A549 (cell line): ENCODE data around the gene DNAJC15. TPM values are rescaled to one million over a fixed set of nuclear protein-coding genes. Genes with fewer than 3 reads are reported as not detected.
A peak's percentile ranks its signal among the peaks of the same experiment; 100 is the strongest.

Experiments
- ATAC-seq, 2 experiments: fragments of 200-7000 bp in 1 of 2; fragments of >200 bp in 1 of 2; cut with Nextera tagmentation in 1 of 2; cut with Tn5 transposase in 1 of 2; 3 replicates each; pipeline versions ENCODE4 v1.8.0 to v1.9.1; 2018 to 2020; ENCODE audit warnings: mild to moderate bottlenecking in 1 of 2, moderate library complexity in 1 of 2
- CTCF ChIA-PET: fragments of 300-600 bp; sonication (Branson Sonifier 250); formaldehyde crosslinking; extraction: SDS; loops from one replicate; lab custom pipeline; 2021; ENCODE audit warnings: antibody characterized with exemption, inconsistent platforms; lab: Yijun Ruan, JAX
- POLR2A ChIA-PET: fragments of 350-600 bp; formaldehyde crosslinking; extraction: SDS; loops from one replicate; lab custom pipeline; 2021; ENCODE audit warnings: antibody characterized with exemption, inconsistent platforms; lab: Yijun Ruan, JAX
- DNase-seq, 2 experiments: peaks; one replicate each; pipeline versions ENCODE4 v3.0.0 to v3.0.0-alpha.2; 2011 to 2016; ENCODE audit warnings: low read depth in 1 of 2, low spot score in 1 of 2
- FAIRE-seq: peaks from 2 replicates; lab custom pipeline; 2011; peaks lifted over from hg19 to GRCh38; lab: Jason Lieb, UNC
- H3K27ac ChIP-seq, 2 experiments: fragments of >200 bp; sonication (Bioruptor Twin); formaldehyde crosslinking; 3 replicates each; pipeline ENCODE4 v1.5.1; 2016 to 2017
- H3K4me1 ChIP-seq: fragments of >200 bp; sonication (Bioruptor Twin); formaldehyde crosslinking; 3 replicates; pipeline ENCODE4 v1.6.1; 2016
- H3K4me2 ChIP-seq: fragments of >200 bp; sonication (Bioruptor Twin); formaldehyde crosslinking; 3 replicates; pipeline ENCODE4 v1.6.1; 2016
- H3K4me3 ChIP-seq: fragments of >200 bp; sonication (Bioruptor Twin); formaldehyde crosslinking; 3 replicates; pipeline ENCODE4 v1.5.1; 2016
- H3K9me3 ChIP-seq: fragments of >200 bp; sonication (Bioruptor Twin); formaldehyde crosslinking; 3 replicates; pipeline ENCODE4 v1.6.1; 2016
- CHD2 ChIP-seq: fragments of 150-350 bp; IDR thresholded peaks from 2 replicates; pipeline ENCODE4 v1.6.1; 2014; ENCODE audit warnings: low read length; ENCODE audit not compliant: partially characterized antibody
- FOSL2 ChIP-seq, 2 experiments: fragments of 450-650 bp in 1 of 2; fragments of >200 bp in 1 of 2; sonication (Bioruptor Twin) in 1 of 2; formaldehyde crosslinking; IDR thresholded peaks; 2 replicates each; pipeline versions ENCODE4 v1.5.0 to v1.6.1; 2016 to 2020; ENCODE audit warnings: mild to moderate bottlenecking in 1 of 2, moderate library complexity in 1 of 2
- HOXA7 ChIP-seq: fragments of 250-450 bp; sonication (Bioruptor Pico); IDR thresholded peaks from 2 replicates; pipeline ENCODE4 v1.5.0; 2020; ENCODE audit warnings: mild to moderate bottlenecking, moderate library complexity
- JUN ChIP-seq, 2 experiments: fragments of >200 bp; sonication (Bioruptor Twin); formaldehyde crosslinking; IDR thresholded peaks; 2 replicates in 1 of 2; 3 replicates in 1 of 2; pipeline ENCODE4 v1.6.1; 2016 to 2017
- JUNB ChIP-seq: fragments of >200 bp; sonication (Bioruptor Twin); formaldehyde crosslinking; IDR thresholded peaks from 2 replicates; pipeline ENCODE4 v1.6.1; 2016
- KDM1A ChIP-seq: fragments of 200-600 bp; sonication (generic); IDR thresholded peaks from 2 replicates; pipeline ENCODE4 v1.6.1; 2016; ENCODE audit warnings: low read depth, mild to moderate bottlenecking
- KDM5A ChIP-seq: fragments of 200-600 bp; sonication (generic); IDR thresholded peaks from 2 replicates; pipeline ENCODE4 v1.6.1; 2016; ENCODE audit warnings: antibody characterized with exemption, mild to moderate bottlenecking
- NR3C1 ChIP-seq: fragments of >200 bp; sonication (Bioruptor Twin); formaldehyde crosslinking; IDR thresholded peaks from 3 replicates; pipeline ENCODE4 v1.6.1; 2017
- PHF8 ChIP-seq: fragments of 200-600 bp; sonication (generic); IDR thresholded peaks from 2 replicates; pipeline ENCODE4 v1.6.1; 2016; ENCODE audit warnings: low read depth, mild to moderate bottlenecking, antibody characterized with exemption, moderate library complexity, borderline replicate concordance
- RAD21 ChIP-seq, 2 experiments: fragments of >200 bp in 1 of 2; sonication (Bioruptor Twin) in 1 of 2; formaldehyde crosslinking in 1 of 2; IDR thresholded peaks in 1 of 2; conservative IDR thresholded peaks in 1 of 2; 2 replicates in 1 of 2; 3 replicates in 1 of 2; pipeline ENCODE4 v1.6.1; 2012 to 2018; ENCODE audit warnings: inconsistent platforms in 1 of 2
- RNF2 ChIP-seq: fragments of 200-600 bp; sonication (generic); IDR thresholded peaks from 2 replicates; pipeline ENCODE4 v1.6.1; 2016; ENCODE audit warnings: low read depth, mild to moderate bottlenecking, antibody characterized with exemption, moderate library complexity, borderline replicate concordance
- WGBS: methylation state at CpG from one replicate; pipeline ENCODE4 v1.1.6; 2017; ENCODE audit errors: missing lambda C conversion rate; 5-methylcytosine and 5-hydroxymethylcytosine counted together
- polyA plus RNA-seq, 4 experiments: library from polyadenylated mRNA; depleted of rRNA in 3 of 4; stranded (reverse); fragments of >200 nt; fragmentation: RNase III in 1 of 4; extraction: RNeasy Plus Mini Kit Qiagen cat#74134 plus additional on column Dnase treatment in 1 of 4; gene quantifications; 2 replicates in 3 of 4; 3 replicates in 1 of 4; pipeline ENCODE4 v1.2.3, GENCODE V29; 2011 to 2017
- TF ChIP-seq, protein P1 (sequence below): fragments of >200 bp; sonication (Bioruptor Twin); formaldehyde crosslinking; IDR thresholded peaks from 3 replicates; pipeline ENCODE4 v1.5.1; 2016
- TF ChIP-seq, protein P2 (sequence below): IDR thresholded peaks from 2 replicates; pipeline ENCODE4 v1.6.1; 2012
- TF ChIP-seq, protein P3 (sequence below): fragments of 250-450 bp; sonication (Bioruptor Pico); IDR thresholded peaks from 2 replicates; pipeline ENCODE4 v1.5.0; 2020; ENCODE audit warnings: low read depth, mild to moderate bottlenecking, moderate library complexity
- TF ChIP-seq, protein P4 (sequence below): fragments of 200-600 bp; sonication (generic); IDR thresholded peaks from 2 replicates; pipeline ENCODE4 v1.6.1; 2016; ENCODE audit warnings: antibody characterized with exemption, mild to moderate bottlenecking, moderate library complexity
- TF ChIP-seq, protein P5 (sequence below): fragments of >200 bp; sonication (Bioruptor Twin); formaldehyde crosslinking; IDR thresholded peaks from 3 replicates; pipeline ENCODE4 v1.6.1; 2016

The DNAJC15 gene
- polyA plus RNA-seq, 2 of the 4 experiments (the other 2 are of a cell fraction), result 0.03 to 0.05 TPM

DNA sequence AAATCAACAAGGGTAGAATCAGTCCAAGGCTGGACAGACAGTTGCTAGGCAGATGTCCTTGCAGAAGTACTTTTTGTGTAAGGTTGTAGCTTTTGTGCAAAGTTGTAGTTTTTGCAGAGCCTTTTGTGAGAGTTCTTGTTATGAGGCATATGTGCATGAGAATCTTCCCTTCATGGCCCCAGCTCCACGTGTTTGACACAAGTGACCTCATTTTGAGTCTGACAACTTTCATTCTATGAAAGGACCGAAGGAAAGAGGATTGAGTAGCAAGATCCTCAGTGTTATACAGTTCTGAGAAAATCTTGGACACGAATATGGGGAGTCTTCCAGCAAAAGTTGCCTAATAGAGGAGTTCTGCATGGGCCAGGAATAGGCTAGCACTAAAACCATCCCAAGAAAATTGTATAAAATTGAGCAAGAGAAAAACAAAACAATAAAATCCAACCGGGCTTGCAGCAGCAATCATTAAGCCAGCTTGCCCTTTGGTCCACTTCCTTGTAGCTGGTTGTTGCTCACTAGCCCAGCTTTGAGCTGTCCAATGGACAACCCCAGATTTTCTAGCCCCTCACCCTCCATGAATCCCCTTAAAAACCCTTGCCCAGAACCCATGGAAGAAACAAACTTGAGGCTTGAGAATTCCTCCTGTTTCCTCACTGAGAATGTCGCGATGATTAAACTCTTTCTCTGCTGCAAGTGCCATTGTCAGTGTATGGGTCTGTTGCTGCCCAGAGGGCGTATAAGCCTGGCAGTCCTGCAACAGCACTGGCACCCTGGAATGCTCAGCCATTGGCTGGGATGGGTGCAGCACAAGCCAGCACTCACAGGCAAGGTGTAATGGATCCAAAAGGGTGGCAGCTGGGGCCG lies 37.8 kb upstream of the DNAJC15 start:
- H3K4me3 ChIP-seq, result no peak overlapping the region
- peak overlapping the region; percentile 38; the same call in 2 of the 3 replicates for H3K4me2 ChIP-seq
- no peak for DNase-seq
- 48% methylated on average over 8 of the region's 8 CpGs for WGBS
- ChIA-PET CTCF (interaction anchor here (0.6 kb wide), 1 partner anchor 341 kb away, joined by 3 read pairs; no protein-coding TSS in a partner anchor), POLR2A (no interaction called here)
- FAIRE-seq, result no peak
- H3K27ac ChIP-seq, result peak overlapping the region; percentile 23 to 53; a peak in 3 of 6 replicates
- TF ChIP-seq, protein P1, sequence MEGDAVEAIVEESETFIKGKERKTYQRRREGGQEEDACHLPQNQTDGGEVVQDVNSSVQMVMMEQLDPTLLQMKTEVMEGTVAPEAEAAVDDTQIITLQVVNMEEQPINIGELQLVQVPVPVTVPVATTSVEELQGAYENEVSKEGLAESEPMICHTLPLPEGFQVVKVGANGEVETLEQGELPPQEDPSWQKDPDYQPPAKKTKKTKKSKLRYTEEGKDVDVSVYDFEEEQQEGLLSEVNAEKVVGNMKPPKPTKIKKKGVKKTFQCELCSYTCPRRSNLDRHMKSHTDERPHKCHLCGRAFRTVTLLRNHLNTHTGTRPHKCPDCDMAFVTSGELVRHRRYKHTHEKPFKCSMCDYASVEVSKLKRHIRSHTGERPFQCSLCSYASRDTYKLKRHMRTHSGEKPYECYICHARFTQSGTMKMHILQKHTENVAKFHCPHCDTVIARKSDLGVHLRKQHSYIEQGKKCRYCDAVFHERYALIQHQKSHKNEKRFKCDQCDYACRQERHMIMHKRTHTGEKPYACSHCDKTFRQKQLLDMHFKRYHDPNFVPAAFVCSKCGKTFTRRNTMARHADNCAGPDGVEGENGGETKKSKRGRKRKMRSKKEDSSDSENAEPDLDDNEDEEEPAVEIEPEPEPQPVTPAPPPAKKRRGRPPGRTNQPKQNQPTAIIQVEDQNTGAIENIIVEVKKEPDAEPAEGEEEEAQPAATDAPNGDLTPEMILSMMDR, result no peak
- no peak for TF ChIP-seq PHF8
- TF ChIP-seq KDM5A, result no peak
- TF ChIP-seq, protein P2, sequence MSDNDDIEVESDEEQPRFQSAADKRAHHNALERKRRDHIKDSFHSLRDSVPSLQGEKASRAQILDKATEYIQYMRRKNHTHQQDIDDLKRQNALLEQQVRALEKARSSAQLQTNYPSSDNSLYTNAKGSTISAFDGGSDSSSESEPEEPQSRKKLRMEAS, result no peak
- TF ChIP-seq JUN (IDR thresholded peaks at IDR 0.05), result no peak
- no peak for ATAC-seq
- no peaks in the 10 kb centered on the region for H3K9me3 ChIP-seq
- peaks cover 6% of the 10 kb centered on the region; the same call in 1 of the 3 replicates for H3K4me1 ChIP-seq

DNA sequence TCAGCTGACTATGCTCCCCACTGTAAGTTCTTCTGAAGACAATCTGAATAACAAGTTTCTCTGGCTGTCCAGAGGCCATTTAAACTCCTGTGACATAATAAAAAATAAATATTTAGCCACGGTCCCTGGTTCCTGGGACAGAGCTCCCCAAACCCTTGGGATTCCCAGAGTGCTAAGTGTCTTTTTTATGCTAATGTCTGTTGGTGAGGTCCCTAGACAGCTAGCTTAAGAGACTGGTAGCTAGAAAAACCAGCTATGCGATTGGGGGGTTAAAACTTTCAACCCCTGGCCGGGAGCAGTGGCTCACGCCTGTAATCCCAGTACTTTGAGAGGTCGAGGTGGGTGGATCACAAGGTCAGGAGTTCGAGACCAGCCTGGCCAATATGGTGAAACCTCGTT lies 37.2 kb upstream of the DNAJC15 start:
- no peak for DNase-seq
- Histone ChIP-seq H3K9me3 (no peaks in the 10 kb centered on the region), H3K4me3 (no peak overlapping the region), H3K4me2 (no peak overlapping the region), H3K27ac (peak overlapping the region in 1 of 2 experiments; percentile 53; a peak in 3 of 6 replicates), H3K4me1 (peaks cover 6% of the 10 kb centered on the region; the same call in 1 of the 3 replicates)
- 58% methylated on average over 7 of the region's 7 CpGs for WGBS
- ATAC-seq, result no peak
- POLR2A ChIA-PET, result no interaction called here
- CTCF ChIA-PET, result no interaction called here
- no peak for FAIRE-seq
- TF ChIP-seq, protein P3, sequence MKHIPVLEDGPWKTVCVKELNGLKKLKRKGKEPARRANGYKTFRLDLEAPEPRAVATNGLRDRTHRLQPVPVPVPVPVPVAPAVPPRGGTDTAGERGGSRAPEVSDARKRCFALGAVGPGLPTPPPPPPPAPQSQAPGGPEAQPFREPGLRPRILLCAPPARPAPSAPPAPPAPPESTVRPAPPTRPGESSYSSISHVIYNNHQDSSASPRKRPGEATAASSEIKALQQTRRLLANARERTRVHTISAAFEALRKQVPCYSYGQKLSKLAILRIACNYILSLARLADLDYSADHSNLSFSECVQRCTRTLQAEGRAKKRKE (CRISPR knock-in tag), result no peak
- TF ChIP-seq KDM1A, result no peak
- TF ChIP-seq JUNB, result no peak
- TF ChIP-seq, protein P4, sequence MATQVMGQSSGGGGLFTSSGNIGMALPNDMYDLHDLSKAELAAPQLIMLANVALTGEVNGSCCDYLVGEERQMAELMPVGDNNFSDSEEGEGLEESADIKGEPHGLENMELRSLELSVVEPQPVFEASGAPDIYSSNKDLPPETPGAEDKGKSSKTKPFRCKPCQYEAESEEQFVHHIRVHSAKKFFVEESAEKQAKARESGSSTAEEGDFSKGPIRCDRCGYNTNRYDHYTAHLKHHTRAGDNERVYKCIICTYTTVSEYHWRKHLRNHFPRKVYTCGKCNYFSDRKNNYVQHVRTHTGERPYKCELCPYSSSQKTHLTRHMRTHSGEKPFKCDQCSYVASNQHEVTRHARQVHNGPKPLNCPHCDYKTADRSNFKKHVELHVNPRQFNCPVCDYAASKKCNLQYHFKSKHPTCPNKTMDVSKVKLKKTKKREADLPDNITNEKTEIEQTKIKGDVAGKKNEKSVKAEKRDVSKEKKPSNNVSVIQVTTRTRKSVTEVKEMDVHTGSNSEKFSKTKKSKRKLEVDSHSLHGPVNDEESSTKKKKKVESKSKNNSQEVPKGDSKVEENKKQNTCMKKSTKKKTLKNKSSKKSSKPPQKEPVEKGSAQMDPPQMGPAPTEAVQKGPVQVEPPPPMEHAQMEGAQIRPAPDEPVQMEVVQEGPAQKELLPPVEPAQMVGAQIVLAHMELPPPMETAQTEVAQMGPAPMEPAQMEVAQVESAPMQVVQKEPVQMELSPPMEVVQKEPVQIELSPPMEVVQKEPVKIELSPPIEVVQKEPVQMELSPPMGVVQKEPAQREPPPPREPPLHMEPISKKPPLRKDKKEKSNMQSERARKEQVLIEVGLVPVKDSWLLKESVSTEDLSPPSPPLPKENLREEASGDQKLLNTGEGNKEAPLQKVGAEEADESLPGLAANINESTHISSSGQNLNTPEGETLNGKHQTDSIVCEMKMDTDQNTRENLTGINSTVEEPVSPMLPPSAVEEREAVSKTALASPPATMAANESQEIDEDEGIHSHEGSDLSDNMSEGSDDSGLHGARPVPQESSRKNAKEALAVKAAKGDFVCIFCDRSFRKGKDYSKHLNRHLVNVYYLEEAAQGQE, result no peak
- TF ChIP-seq, protein P5, sequence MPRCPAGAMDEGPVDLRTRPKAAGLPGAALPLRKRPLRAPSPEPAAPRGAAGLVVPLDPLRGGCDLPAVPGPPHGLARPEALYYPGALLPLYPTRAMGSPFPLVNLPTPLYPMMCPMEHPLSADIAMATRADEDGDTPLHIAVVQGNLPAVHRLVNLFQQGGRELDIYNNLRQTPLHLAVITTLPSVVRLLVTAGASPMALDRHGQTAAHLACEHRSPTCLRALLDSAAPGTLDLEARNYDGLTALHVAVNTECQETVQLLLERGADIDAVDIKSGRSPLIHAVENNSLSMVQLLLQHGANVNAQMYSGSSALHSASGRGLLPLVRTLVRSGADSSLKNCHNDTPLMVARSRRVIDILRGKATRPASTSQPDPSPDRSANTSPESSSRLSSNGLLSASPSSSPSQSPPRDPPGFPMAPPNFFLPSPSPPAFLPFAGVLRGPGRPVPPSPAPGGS, result no peak
- no peak for TF ChIP-seq RNF2
- TF ChIP-seq CHD2, result no peak
- TF ChIP-seq RAD21 (conservative IDR thresholded peaks at IDR 0.05 in 1 of 2, IDR thresholded peaks at IDR 0.05 in 1 of 2), result no peak
- no peak for TF ChIP-seq FOSL2 (IDR thresholded peaks at IDR 0.05)
- no peak for TF ChIP-seq FOSL2 (CRISPR knock-in tag; IDR thresholded peaks at IDR 0.05)
- no peak for TF ChIP-seq NR3C1
- no peak for TF ChIP-seq HOXA7 (CRISPR knock-in tag)
